Tibial artery (tissue), 4 donors: ENCODE results near the gene SDK2.

ENCODE experiments used
- DNase-seq, 2 donors: peaks; one replicate each; pipeline ENCODE4 v3.0.0-alpha.2; 2019
- H3K27ac ChIP-seq, 2 donors: fragments of 200-600 bp; sonication (generic) in 1 of 2; 1 replicate in 1 of 2; 2 replicates in 1 of 2; pipeline ENCODE4 v1.5.1; 2018 to 2019; ENCODE audit warnings: mild to moderate bottlenecking in 1 of 2
- H3K27me3 ChIP-seq, 2 donors: fragments of 200-600 bp; sonication (generic) in 1 of 2; one replicate each; pipeline versions ENCODE4 v1.5.1 to v1.6.0; 2016 to 2019
- H3K36me3 ChIP-seq, 3 donors: fragments of 200-600 bp; sonication (generic) in 2 of 3; one replicate each; pipeline ENCODE4 v1.5.1; 2016 to 2019; ENCODE audit warnings: mild to moderate bottlenecking in 2 of 3
- H3K4me1 ChIP-seq, 4 donors: fragments of 200-600 bp; sonication (generic) in 2 of 4; 1 replicate in 3 of 4; 2 replicates in 1 of 4; pipeline ENCODE4 v1.5.1; 2016 to 2019
- H3K4me3 ChIP-seq, 2 donors: fragments of 200-600 bp; sonication (generic) in 1 of 2; 1 replicate in 1 of 2; 2 replicates in 1 of 2; pipeline ENCODE4 v1.5.1; 2018 to 2019; ENCODE audit warnings: mild to moderate bottlenecking in 2 of 2
- H3K9me3 ChIP-seq, 3 donors: fragments of 200-600 bp; sonication (generic) in 1 of 3; one replicate each; pipeline ENCODE4 v1.5.1; 2016 to 2019
- CTCF ChIP-seq, 2 experiments: fragments of 200-600 bp in 1 of 2; fragments of 450-650 bp in 1 of 2; IDR thresholded peaks; one replicate each; pipeline ENCODE4 v1.5.1; 2017 to 2019; ENCODE audit warnings: antibody characterized with exemption in 2 of 2, mild to moderate bottlenecking in 1 of 2, moderate library complexity in 1 of 2
- intact Hi-C: fragments of 100-400 bp; cut with DNase I; formaldehyde crosslinking; loops from one replicate; pipeline ENCODE4 v1.15.0; 2023; ENCODE audit warnings: low total_unique reads

SDK2 gene

GRCh38 chr17:73331060-73331459 lies 313.2 kb downstream of the SDK2 start:
- no peaks in the 10 kb centered on the region for H3K36me3 ChIP-seq
- no peak for TF ChIP-seq CTCF (IDR thresholded peaks at IDR 0.05)
- intact Hi-C loops = no loop called here
- no peak overlapping the region for H3K4me3 ChIP-seq
- peaks cover 0 to 13% of the 10 kb centered on the region in 2 donors for H3K27me3 ChIP-seq
- no peaks in the 10 kb centered on the region for H3K9me3 ChIP-seq
- DNase-seq = no peak
- H3K4me1 ChIP-seq = peaks cover 0 to 3% (median 0%) of the 10 kb centered on the region in 4 donors
- no peak overlapping the region for H3K27ac ChIP-seq

GRCh38 chr17:73327676-73328075 lies 316.6 kb downstream of the SDK2 start:
- intact Hi-C loops = loop anchor here (10.0 kb wide), 1 partner anchor 53 kb away; no protein-coding TSS in a partner anchor
- Histone ChIP-seq H3K36me3 (no peaks in the 10 kb centered on the region), H3K27me3 (peaks cover 0 to 32% of the 10 kb centered on the region in 2 donors), H3K27ac (no peak overlapping the region), H3K9me3 (peaks cover 0 to 2% (median 0%) of the 10 kb centered on the region in 3 donors), H3K4me3 (no peak overlapping the region), H3K4me1 (peaks cover 0 to 6% (median 0%) of the 10 kb centered on the region in 4 donors)
- no peak for TF ChIP-seq CTCF (IDR thresholded peaks at IDR 0.05)
- no peak for DNase-seq

GRCh38 chr17:73325527-73325842 lies 318.8 kb downstream of the SDK2 start:
- Histone ChIP-seq H3K4me1 (peaks cover 0 to 6% (median 0%) of the 10 kb centered on the region in 4 donors), H3K9me3 (peaks cover 0 to 5% (median 0%) of the 10 kb centered on the region in 3 donors), H3K27ac (no peak overlapping the region), H3K27me3 (peaks cover 0 to 36% of the 10 kb centered on the region in 2 donors), H3K4me3 (no peak overlapping the region), H3K36me3 (no peaks in the 10 kb centered on the region)
- intact Hi-C loops = loop anchor here (10.0 kb wide), 1 partner anchor 51 kb away; no protein-coding TSS in a partner anchor
- DNase-seq = peak; percentile 65 to 78
- TF ChIP-seq CTCF (IDR thresholded peaks at IDR 0.05) = peak in 1 of 2 experiments; percentile 13

- peaks cover 0 to 6% (median 0%) of the 10 kb centered on the region in 4 donors for H3K4me1 ChIP-seq
- DNase-seq = no peak
- no peak for TF ChIP-seq CTCF (IDR thresholded peaks at IDR 0.05)
- H3K9me3 ChIP-seq = peaks cover 0 to 5% (median 0%) of the 10 kb centered on the region in 3 donors
- H3K36me3 ChIP-seq = no peaks in the 10 kb centered on the region
- intact Hi-C loops = loop anchor here (10.0 kb wide), 1 partner anchor 50 kb away; no protein-coding TSS in a partner anchor
- no peak overlapping the region for H3K4me3 ChIP-seq
- H3K27ac ChIP-seq = no peak overlapping the region
- peaks cover 0 to 36% of the 10 kb centered on the region in 2 donors for H3K27me3 ChIP-seq
These were observed 319.3 kb downstream of the SDK2 start for GRCh38 chr17:73324711-73325526.

- no peak overlapping the region for H3K27ac ChIP-seq
- intact Hi-C loops = loop anchor here (10.0 kb wide), 1 partner anchor 49 kb away; no protein-coding TSS in a partner anchor
- H3K27me3 ChIP-seq = peaks cover 0 to 35% of the 10 kb centered on the region in 2 donors
- peaks cover 0 to 5% (median 0%) of the 10 kb centered on the region in 3 donors for H3K9me3 ChIP-seq
- TF ChIP-seq CTCF (IDR thresholded peaks at IDR 0.05) = no peak
- no peak overlapping the region for H3K4me3 ChIP-seq
- peaks cover 0 to 6% (median 0%) of the 10 kb centered on the region in 4 donors for H3K4me1 ChIP-seq
- no peaks in the 10 kb centered on the region for H3K36me3 ChIP-seq
- DNase-seq = peak in 1 of 2 donors; percentile 48
These were observed 320.1 kb downstream of the SDK2 start for GRCh38 chr17:73324160-73324475.
